Astrocyte of the cerebellum (primary cell): Measurements from ENCODE around the gene POLD1.

Experiments
- DNase-seq: peaks from one replicate; pipeline ENCODE4 v3.0.0-alpha.2; 2011; ENCODE audit warnings: low read depth
- H3K4me3 ChIP-seq: 2 replicates; pipeline ENCODE4 v1.5.1; 2011; ENCODE audit warnings: mild to moderate bottlenecking, low read depth, low read length, moderate library complexity
- in situ Hi-C: cut with HindIII; loops from 2 replicates; pipeline ENCODE4 v1.10.0; 2017; ENCODE audit warnings: low sequenced_read_pairs
- TF ChIP-seq, protein P1 (sequence below): IDR thresholded peaks from 2 replicates; pipeline ENCODE4 v1.5.1; 2012; ENCODE audit warnings: low read length, low read depth, moderate library complexity, mild to moderate bottlenecking; ENCODE audit errors: missing control alignments

Gene POLD1

GRCh38 chr19:50453243-50453642 is 69.1 kb downstream of the POLD1 start:
- TF ChIP-seq, protein P1, sequence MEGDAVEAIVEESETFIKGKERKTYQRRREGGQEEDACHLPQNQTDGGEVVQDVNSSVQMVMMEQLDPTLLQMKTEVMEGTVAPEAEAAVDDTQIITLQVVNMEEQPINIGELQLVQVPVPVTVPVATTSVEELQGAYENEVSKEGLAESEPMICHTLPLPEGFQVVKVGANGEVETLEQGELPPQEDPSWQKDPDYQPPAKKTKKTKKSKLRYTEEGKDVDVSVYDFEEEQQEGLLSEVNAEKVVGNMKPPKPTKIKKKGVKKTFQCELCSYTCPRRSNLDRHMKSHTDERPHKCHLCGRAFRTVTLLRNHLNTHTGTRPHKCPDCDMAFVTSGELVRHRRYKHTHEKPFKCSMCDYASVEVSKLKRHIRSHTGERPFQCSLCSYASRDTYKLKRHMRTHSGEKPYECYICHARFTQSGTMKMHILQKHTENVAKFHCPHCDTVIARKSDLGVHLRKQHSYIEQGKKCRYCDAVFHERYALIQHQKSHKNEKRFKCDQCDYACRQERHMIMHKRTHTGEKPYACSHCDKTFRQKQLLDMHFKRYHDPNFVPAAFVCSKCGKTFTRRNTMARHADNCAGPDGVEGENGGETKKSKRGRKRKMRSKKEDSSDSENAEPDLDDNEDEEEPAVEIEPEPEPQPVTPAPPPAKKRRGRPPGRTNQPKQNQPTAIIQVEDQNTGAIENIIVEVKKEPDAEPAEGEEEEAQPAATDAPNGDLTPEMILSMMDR, result no peak
- DNase-seq, result no peak
- no peak overlapping the region for H3K4me3 ChIP-seq
- in situ Hi-C loops, result no loop called here

DNA sequence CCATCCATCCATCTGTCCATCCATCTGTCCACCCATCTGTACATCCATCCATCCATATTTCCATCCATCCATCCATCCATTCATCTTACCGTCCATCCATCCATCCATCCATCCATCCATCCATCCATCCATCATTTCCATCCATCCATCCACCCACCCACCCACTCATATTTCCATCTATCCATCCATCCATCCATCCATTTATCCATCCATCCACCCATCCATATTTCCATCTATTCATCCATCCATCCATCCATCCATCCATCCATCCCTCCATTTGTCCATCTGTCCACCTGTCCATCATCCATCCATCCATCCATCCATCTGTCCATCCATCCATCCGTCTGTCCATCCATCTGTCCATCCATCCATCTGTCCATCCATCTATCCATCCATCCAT is 71.8 kb downstream of the POLD1 start:
- TF ChIP-seq, protein P1, result no peak
- in situ Hi-C loops, result no loop called here
- DNase-seq, result no peak
- no peak overlapping the region for H3K4me3 ChIP-seq

DNA sequence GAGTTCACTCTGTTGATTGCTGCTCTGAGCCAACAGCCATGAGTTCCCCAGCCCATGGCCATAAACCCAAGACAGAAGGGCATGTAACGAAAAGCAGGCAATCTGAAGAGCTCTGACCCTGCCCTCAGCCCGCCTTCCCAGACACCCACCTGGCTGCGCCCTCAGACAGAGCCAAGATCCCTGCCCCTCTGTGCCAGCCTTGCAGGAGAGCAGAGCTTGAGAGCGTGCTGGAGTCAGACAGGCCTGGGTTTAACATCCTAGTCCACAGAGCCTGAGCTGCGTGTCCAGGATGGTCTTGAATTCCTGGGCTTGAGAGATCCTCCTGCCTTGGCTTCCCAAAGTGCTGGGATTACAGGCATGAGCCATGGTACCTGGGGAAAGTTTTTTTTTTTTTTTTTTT is 73.2 kb downstream of the POLD1 start:
- no peak overlapping the region for H3K4me3 ChIP-seq
- TF ChIP-seq, protein P1, result no peak
- no peak for DNase-seq
- in situ Hi-C loops, result no loop called here

DNA sequence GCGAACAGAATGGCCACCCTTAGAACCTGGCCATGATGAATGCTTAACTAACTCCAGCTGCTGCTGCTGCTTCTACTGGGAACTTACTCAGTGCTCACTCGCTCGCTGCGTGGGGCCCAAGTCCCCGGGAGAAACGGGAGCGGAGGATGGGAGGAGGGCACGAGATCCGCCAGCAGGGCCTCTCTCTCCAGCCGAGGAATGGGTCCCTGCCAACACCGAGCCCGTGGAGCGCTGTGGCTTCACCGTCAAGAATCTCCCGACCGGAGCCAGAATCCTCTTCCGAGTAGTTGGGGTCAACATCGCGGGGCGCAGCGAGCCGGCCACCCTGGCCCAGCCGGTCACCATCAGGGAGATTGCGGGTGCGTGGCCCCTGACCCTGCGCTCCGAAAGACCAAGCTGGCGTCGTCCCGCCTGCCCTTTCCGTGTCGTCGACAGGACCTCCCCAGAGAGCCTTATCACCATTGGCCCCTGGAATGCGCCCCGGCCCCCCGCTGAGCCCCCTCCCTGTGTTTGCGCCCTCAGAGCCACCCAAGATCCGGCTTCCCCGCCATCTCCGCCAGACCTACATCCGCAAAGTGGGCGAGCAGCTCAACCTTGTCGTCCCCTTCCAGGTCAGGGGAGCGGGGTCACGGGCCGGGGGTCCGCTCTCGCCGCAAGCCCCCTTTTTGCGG is 74.4 kb downstream of the POLD1 start:
- in situ Hi-C loops, result no loop called here
- TF ChIP-seq, protein P1, result no peak
- no peak overlapping the region for H3K4me3 ChIP-seq

GRCh38 chr19:50459067-50459456 is 74.9 kb downstream of the POLD1 start:
- TF ChIP-seq, protein P1, result no peak
- no peak for DNase-seq
- in situ Hi-C loops, result no loop called here
- H3K4me3 ChIP-seq, result no peak overlapping the region

More for the DNA sequence above, 74.4 kb downstream of the POLD1 start:
- DNase-seq, result no peak

GRCh38 chr19:50459638-50460037 is 75.5 kb downstream of the POLD1 start:
- no peak for DNase-seq
- TF ChIP-seq, protein P1, result no peak
- H3K4me3 ChIP-seq, result no peak overlapping the region
- in situ Hi-C loops, result no loop called here
